ENCODE results near the gene OR7D2. TPM values are rescaled to one million over a fixed set of nuclear protein-coding genes. Genes with fewer than 3 reads are reported as not detected.
"Not testable (repeated sequence)": the region's sequence is repeated elsewhere in the genome, so short reads cannot be mapped to it uniquely, and the experiment has no call there.

Gene OR7D2
- total RNA-seq, 1 donor from 2014 or later = 0.07 TPM

DNA sequence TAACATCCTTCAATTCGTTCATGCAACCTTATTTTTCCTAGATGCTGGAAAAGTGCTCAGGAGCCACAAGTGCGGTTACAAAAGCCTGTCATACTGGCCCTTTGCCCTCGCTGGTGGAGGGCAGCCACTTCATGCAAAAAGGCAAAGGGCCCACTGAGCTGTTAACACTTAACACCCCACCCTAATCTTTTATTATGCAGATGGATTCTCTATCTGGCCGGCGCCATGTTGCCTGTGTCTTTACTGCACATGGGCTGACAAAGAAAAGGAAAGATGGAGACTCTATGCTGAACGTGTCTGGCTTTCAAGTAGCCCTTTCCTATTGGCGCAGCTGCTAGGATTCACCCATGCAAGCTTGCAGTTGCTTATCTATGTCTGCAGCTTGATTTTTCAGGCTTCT lies 10.8 kb downstream of the OR7D2 start:
- DNase-seq (no peak), ATAC-seq (no peak)
- intact Hi-C loops (cut with micrococcal nuclease) = no loop called here

DNA sequence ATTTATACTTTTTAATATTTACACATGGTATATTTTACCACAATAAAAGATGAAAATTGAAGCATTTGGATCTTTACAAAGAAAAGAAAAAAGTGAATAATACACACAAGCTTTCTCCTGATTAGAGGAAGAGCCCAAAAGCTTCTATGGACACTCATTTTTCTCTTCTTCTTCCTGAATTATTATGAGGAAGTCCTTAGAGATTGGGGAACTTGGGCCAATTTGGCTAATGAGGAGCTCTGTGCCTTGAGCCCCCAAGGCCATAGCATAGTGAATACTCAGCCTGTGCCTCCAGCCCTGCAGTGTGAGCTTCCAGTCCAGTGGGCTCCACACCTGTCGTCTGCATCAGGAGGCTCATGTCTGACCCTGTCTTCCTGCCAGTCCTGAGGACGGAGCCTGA lies 19.3 kb downstream of the OR7D2 start:
- intact Hi-C loops (cut with micrococcal nuclease); ATAC-seq; DNase-seq: not testable (repeated sequence)

DNA sequence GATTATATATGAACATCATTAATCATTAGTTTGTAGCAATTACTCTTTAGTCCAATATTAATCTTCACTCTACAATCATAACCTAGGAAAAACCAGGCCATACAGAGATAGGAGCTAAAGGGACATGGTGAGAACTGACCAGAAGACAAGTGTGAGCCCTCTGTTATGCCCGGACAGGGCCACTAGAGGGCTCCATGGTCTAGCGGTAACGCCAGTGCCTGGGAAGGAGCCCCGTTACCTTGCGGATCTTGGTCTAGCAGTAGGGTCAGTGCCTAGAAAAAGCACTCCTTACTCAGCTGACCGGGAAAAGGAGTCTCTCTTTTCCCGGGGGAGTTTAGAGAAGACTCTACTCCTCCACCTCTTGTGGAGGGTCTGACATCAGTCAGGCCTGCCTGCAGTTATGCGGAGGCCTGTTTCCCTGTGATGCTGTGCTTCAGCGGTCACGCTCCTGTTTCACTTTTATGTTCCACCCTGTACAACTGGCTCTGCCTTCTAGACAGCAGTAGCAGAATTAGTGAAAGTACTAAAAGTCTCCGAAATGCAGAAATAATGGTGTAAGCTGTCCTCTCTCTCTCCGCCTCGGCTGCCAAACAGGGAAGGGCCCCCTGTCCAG lies 26.8 kb downstream of the OR7D2 start:
- DNase-seq (peak; percentile 79), ATAC-seq (peak; percentile 74)
- intact Hi-C loops (cut with micrococcal nuclease) = no loop called here

DNA sequence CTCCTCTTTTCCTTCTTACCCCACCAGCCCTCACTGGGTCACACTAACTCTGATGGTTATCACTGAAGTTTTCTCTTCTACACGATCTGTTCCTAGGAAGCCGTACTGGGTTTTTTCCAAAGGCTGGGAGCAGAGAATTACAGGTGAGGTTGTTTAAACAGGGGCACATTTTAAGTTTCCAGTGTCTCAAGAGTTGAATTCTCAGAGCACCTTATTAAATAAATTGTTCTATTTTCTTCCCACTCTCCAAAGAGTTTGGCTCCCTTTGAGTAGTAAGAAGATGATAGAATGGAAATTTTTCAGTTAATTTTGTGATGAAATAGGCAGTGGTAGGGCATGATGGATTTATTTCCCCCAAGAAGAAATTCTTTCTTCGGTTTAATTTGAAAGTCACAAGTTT lies 40.7 kb downstream of the OR7D2 start, which contains the start of gene OR7D4:
Gene OR7D4, minus strand, starts transcription at position 101 of the 400 bp plus-strand sequence. CDS start 4,752 bp downstream, outside the sequence.
- ATAC-seq = no peak
- intact Hi-C loops (cut with micrococcal nuclease) = no loop called here
- DNase-seq = no peak

Other genes starting within 250 kb of the OR7D2 start
- 0.94 TPM for gene MUC16, start 168.6 kb upstream of the OR7D2 start, total RNA-seq
- gene OR1M1, start 91.9 kb upstream of the OR7D2 start, total RNA-seq = not detected
- not detected for gene OR7G2, start 71.5 kb upstream of the OR7D2 start, total RNA-seq
- gene OR7G1, start 63.2 kb upstream of the OR7D2 start, total RNA-seq = not detected
- gene OR7G3, start 52.0 kb upstream of the OR7D2 start, total RNA-seq = not detected
- 13.0 TPM for gene ZNF317, start 38.6 kb upstream of the OR7D2 start, total RNA-seq
- gene OR7D4, start 40.6 kb downstream of the OR7D2 start, total RNA-seq = not detected
- gene OR7E24, start 72.0 kb downstream of the OR7D2 start, total RNA-seq = not detected
- 2.7 TPM for gene ZNF699, start 130.9 kb downstream of the OR7D2 start, total RNA-seq
- gene ZNF559, start 145.2 kb downstream of the OR7D2 start, total RNA-seq = 17.4 TPM
- gene ZNF177, start 184.0 kb downstream of the OR7D2 start, total RNA-seq = 3.8 TPM

Measured in left ventricle myocardium superior (tissue), 1 donor.